HUES64 (cell line): ENCODE data around the gene MAP3K7CL.

Experiments
- H3K27ac ChIP-seq: 2 replicates; pipeline ENCODE4 v1.7.0; 2013; ENCODE audit warnings: low read depth, low read length, inconsistent platforms
- H3K27me3 ChIP-seq: 2 replicates; pipeline ENCODE4 v1.6.1; 2013; ENCODE audit warnings: mild to moderate bottlenecking, low read length; ENCODE audit not compliant: insufficient read depth
- H3K36me3 ChIP-seq: 2 replicates; pipeline ENCODE4 v1.6.1; 2013; ENCODE audit warnings: mild to moderate bottlenecking, low read length; ENCODE audit not compliant: insufficient read depth
- H3K4me1 ChIP-seq: 2 replicates; pipeline ENCODE4 v1.6.1; 2013; ENCODE audit warnings: mild to moderate bottlenecking, low read length, moderate library complexity; ENCODE audit not compliant: insufficient read depth
- H3K4me3 ChIP-seq: 2 replicates; pipeline ENCODE4 v1.5.1; 2013; ENCODE audit warnings: mild to moderate bottlenecking, low read length, moderate library complexity
- H3K9ac ChIP-seq: 2 replicates; pipeline ENCODE4 v1.6.1; 2013; ENCODE audit warnings: mild to moderate bottlenecking, low read depth, low read length
- H3K9me3 ChIP-seq: 2 replicates; pipeline ENCODE4 v1.6.1; 2013; ENCODE audit warnings: low read depth, low read length; ENCODE audit not compliant: insufficient read depth
- WGBS: fragments of 150-250, 120-280 bp; methylation state at CpG from one replicate; pipeline ENCODE4 v1.1.7; 2013; ENCODE audit warnings: missing lambda C conversion rate; 5-methylcytosine and 5-hydroxymethylcytosine counted together

The MAP3K7CL gene

GRCh38 chr21:29168891-29169315 is 38.5 kb downstream of the MAP3K7CL start:
- H3K4me1 ChIP-seq = no peaks in the 10 kb centered on the region
- no peak overlapping the region for H3K27ac ChIP-seq
- H3K4me3 ChIP-seq = no peak overlapping the region
- no peaks in the 10 kb centered on the region for H3K36me3 ChIP-seq
- no peaks in the 10 kb centered on the region for H3K27me3 ChIP-seq
- 88% methylated on average over 3 of the region's 3 CpGs for WGBS
- H3K9ac ChIP-seq = no peak overlapping the region
- no peaks in the 10 kb centered on the region for H3K9me3 ChIP-seq

DNA sequence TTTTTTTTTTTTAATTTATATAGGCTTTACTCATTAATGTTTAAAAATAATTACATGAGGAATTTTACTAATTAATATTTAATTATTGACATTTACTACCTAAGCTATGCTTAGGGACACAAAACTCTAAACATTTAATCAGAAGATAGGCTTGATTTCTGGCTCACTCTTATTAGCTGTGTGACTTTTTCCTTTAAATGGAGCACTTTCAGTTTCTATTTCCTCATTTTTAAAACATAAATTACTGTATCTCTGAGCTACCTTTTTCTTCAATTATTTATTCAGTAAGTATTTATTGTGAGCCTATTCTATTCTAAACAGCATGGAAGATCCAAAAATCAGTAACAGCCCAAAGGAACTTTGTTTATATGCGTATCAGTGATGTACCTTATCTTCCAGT is 40.5 kb downstream of the MAP3K7CL start:
- Histone ChIP-seq H3K4me1 (no peaks in the 10 kb centered on the region), H3K9ac (no peak overlapping the region), H3K9me3 (no peaks in the 10 kb centered on the region), H3K4me3 (no peak overlapping the region), H3K27ac (no peak overlapping the region), H3K36me3 (no peaks in the 10 kb centered on the region), H3K27me3 (no peaks in the 10 kb centered on the region)
- WGBS = 100% methylated on average over 1 of the region's 1 CpG

GRCh38 chr21:29172282-29172681 is 41.8 kb downstream of the MAP3K7CL start:
- H3K9me3 ChIP-seq = no peaks in the 10 kb centered on the region
- no CpG with 5 or more reads among the region's 1 CpG for WGBS
- no peaks in the 10 kb centered on the region for H3K4me1 ChIP-seq
- H3K9ac ChIP-seq = no peak overlapping the region
- no peak overlapping the region for H3K4me3 ChIP-seq
- no peaks in the 10 kb centered on the region for H3K36me3 ChIP-seq
- H3K27me3 ChIP-seq = no peaks in the 10 kb centered on the region
- H3K27ac ChIP-seq = no peak overlapping the region

DNA sequence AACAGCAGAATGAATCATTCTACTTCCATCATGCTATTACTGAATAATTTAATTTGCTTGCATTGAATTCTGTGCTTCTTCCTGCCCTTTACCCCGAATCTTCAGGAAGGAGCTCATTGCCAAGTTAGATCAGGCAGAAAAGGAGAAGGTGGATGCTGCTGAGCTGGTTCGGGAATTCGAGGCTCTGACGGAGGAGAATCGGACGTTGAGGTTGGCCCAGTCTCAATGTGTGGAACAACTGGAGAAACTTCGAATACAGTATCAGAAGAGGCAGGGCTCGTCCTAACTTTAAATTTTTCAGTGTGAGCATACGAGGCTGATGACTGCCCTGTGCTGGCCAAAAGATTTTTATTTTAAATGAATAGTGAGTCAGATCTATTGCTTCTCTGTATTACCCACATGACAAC is 44.2 kb downstream of the MAP3K7CL start:
- no peak overlapping the region for H3K9ac ChIP-seq
- WGBS = 92% methylated on average over 9 of the region's 9 CpGs
- H3K27ac ChIP-seq = no peak overlapping the region
- H3K27me3 ChIP-seq = no peaks in the 10 kb centered on the region
- H3K36me3 ChIP-seq = no peaks in the 10 kb centered on the region
- no peak overlapping the region for H3K4me3 ChIP-seq
- no peaks in the 10 kb centered on the region for H3K4me1 ChIP-seq
- no peaks in the 10 kb centered on the region for H3K9me3 ChIP-seq

GRCh38 chr21:29175408-29176134 is 45.1 kb downstream of the MAP3K7CL start:
- WGBS = 95% methylated on average over 3 of the region's 3 CpGs
- no peak overlapping the region for H3K4me3 ChIP-seq
- no peaks in the 10 kb centered on the region for H3K9me3 ChIP-seq
- H3K27ac ChIP-seq = no peak overlapping the region
- no peak overlapping the region for H3K9ac ChIP-seq
- H3K4me1 ChIP-seq = no peaks in the 10 kb centered on the region
- H3K36me3 ChIP-seq = no peaks in the 10 kb centered on the region
- no peaks in the 10 kb centered on the region for H3K27me3 ChIP-seq

- WGBS = 88% methylated on average over 2 of the region's 2 CpGs
- no peak overlapping the region for H3K27ac ChIP-seq
- no peaks in the 10 kb centered on the region for H3K27me3 ChIP-seq
Measured at GRCh38 chr21:29176471-29177120, 46.2 kb downstream of the MAP3K7CL start.

DNA sequence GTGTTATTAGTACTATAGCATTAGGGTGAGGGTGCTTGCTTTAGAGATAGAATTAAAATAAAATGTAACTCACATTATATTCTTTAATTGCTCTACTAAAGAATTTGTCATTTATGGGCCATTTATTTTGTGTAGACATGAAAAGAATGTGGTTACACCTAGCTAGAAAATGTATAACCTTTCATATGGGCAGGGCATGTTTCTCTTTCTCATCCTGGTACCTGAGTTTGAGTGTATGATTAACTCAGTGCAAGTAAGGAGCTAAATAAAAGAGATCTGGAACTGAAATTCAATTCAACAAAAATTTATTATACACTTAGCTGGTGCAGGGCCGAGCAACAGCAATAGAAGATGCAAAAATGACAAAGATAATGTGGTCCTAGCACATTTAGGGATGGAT is 47.4 kb downstream of the MAP3K7CL start:
- Histone ChIP-seq H3K27me3 (no peaks in the 10 kb centered on the region), H3K4me3 (no peak overlapping the region), H3K9ac (no peak overlapping the region), H3K36me3 (no peaks in the 10 kb centered on the region), H3K27ac (no peak overlapping the region), H3K9me3 (no peaks in the 10 kb centered on the region), H3K4me1 (no peaks in the 10 kb centered on the region)
- 84% methylated on average over 1 of the region's 1 CpG for WGBS

More at GRCh38 chr21:29176471-29177120, 46.2 kb downstream of the MAP3K7CL start:
- Histone ChIP-seq H3K9ac (no peak overlapping the region), H3K4me3 (no peak overlapping the region), H3K4me1 (no peaks in the 10 kb centered on the region), H3K36me3 (no peaks in the 10 kb centered on the region), H3K9me3 (no peaks in the 10 kb centered on the region)

GRCh38 chr21:29178926-29179325 is 48.5 kb downstream of the MAP3K7CL start:
- Histone ChIP-seq H3K27ac (no peak overlapping the region), H3K36me3 (no peaks in the 10 kb centered on the region), H3K9me3 (no peaks in the 10 kb centered on the region), H3K9ac (no peak overlapping the region), H3K4me3 (no peak overlapping the region), H3K4me1 (no peaks in the 10 kb centered on the region), H3K27me3 (no peaks in the 10 kb centered on the region)
- 94% methylated on average over 7 of the region's 7 CpGs for WGBS

GRCh38 chr21:29179503-29179902 is 49.1 kb downstream of the MAP3K7CL start:
- Histone ChIP-seq H3K4me1 (peaks cover 2% of the 10 kb centered on the region; the same call in 1 of the 2 replicates), H3K27me3 (no peaks in the 10 kb centered on the region), H3K9ac (no peak overlapping the region), H3K4me3 (no peak overlapping the region), H3K9me3 (no peaks in the 10 kb centered on the region), H3K27ac (no peak overlapping the region), H3K36me3 (no peaks in the 10 kb centered on the region)
- 95% methylated on average over 1 of the region's 1 CpG for WGBS

DNA sequence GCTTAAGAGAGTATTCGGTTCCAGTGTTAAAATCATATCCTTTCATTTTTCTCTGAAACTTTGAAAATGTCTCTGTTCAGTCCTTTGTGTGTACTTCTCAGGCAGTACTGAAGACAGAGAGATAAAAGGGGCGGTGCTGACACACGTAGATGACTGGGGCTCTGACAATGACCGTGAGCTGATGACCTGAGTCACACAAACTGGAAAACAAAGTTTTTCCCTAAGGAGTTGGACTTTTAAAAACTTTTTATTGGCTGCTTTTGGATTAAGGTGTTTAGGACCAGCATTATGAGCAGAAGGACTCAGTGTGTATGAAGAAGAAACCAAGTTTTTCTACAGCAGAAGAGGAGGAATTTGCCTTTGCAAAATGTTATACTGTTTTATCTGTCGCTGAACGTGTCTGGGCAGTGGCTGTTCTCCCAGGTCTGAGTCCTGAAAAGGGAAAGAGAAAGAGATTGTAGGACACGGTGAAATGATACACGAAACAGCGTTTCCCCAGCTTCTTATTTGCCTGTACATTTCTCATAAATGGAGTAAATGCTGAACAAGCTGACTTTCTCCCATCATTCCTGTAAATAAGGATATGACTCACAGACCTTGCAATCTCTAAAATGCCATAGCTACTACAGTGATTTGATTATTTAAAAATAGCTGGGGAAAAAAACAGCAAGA is 51.5 kb downstream of the MAP3K7CL start:
- 74% methylated on average over 8 of the region's 9 CpGs for WGBS
- H3K9ac ChIP-seq = 0 out of 2 replicates have a peak overlapping the region, but pooled peaks have one; percentile 24

GRCh38 chr21:29182691-29183092 is 52.2 kb downstream of the MAP3K7CL start:
- Histone ChIP-seq H3K36me3 (no peaks in the 10 kb centered on the region), H3K4me3 (no peak overlapping the region), H3K27me3 (no peaks in the 10 kb centered on the region), H3K9ac (no peak overlapping the region), H3K9me3 (no peaks in the 10 kb centered on the region), H3K4me1 (peaks cover 8% of the 10 kb centered on the region), H3K27ac (no peak overlapping the region)
- WGBS = 92% methylated on average over 2 of the region's 4 CpGs

More for the DNA sequence above, 51.5 kb downstream of the MAP3K7CL start:
- no peaks in the 10 kb centered on the region for H3K9me3 ChIP-seq
- H3K4me3 ChIP-seq = no peak overlapping the region
- no peak overlapping the region for H3K27ac ChIP-seq
- H3K4me1 ChIP-seq = peaks cover 8% of the 10 kb centered on the region
- no peaks in the 10 kb centered on the region for H3K36me3 ChIP-seq
- H3K27me3 ChIP-seq = no peaks in the 10 kb centered on the region
